Measurements from ENCODE around the gene LMTK2.

DNA sequence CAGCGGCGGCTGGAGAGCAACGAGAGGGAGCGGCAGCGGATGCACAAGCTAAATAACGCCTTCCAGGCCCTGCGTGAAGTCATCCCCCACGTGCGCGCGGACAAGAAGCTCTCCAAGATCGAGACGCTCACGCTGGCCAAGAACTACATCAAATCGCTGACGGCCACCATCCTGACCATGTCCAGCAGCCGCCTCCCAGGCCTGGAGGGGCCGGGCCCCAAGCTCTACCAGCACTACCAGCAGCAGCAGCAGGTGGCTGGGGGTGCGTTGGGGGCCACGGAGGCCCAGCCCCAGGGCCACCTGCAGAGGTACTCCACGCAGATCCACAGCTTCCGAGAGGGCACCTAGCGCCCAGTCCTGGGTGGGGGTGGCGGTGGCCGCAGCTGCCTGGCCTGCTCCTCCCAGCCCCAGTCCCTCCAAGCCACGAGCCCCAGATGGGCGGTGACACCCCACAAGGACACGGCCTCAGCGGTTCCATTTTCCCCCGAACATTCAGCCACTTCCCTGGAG is 105.9 kb downstream of the LMTK2 start:
- TF ChIP-seq RAD21 (conservative IDR thresholded peaks at IDR 0.05), result no peak
- TF ChIP-seq, protein P1, sequence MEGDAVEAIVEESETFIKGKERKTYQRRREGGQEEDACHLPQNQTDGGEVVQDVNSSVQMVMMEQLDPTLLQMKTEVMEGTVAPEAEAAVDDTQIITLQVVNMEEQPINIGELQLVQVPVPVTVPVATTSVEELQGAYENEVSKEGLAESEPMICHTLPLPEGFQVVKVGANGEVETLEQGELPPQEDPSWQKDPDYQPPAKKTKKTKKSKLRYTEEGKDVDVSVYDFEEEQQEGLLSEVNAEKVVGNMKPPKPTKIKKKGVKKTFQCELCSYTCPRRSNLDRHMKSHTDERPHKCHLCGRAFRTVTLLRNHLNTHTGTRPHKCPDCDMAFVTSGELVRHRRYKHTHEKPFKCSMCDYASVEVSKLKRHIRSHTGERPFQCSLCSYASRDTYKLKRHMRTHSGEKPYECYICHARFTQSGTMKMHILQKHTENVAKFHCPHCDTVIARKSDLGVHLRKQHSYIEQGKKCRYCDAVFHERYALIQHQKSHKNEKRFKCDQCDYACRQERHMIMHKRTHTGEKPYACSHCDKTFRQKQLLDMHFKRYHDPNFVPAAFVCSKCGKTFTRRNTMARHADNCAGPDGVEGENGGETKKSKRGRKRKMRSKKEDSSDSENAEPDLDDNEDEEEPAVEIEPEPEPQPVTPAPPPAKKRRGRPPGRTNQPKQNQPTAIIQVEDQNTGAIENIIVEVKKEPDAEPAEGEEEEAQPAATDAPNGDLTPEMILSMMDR (IDR thresholded peaks at IDR 0.05; ENCODE audit: poor library complexity, severe bottlenecking), result no peak
- TF ChIP-seq EP300 (conservative IDR thresholded peaks at IDR 0.05; ENCODE audit: poor library complexity, severe bottlenecking), result no peak
- TF ChIP-seq SMC3 (conservative IDR thresholded peaks at IDR 0.05; ENCODE audit: poor library complexity), result no peak
- no peak for TF ChIP-seq POLR2AphosphoS5 (IDR thresholded peaks at IDR 0.05)
- no peak for TF ChIP-seq REST (IDR thresholded peaks at IDR 0.05; ENCODE audit: borderline replicate concordance)
- no peak for TF ChIP-seq EZH2 (IDR thresholded peaks at IDR 0.05; ENCODE audit: borderline replicate concordance, insufficient read depth, low read length, poor library complexity, severe bottlenecking)
- TF ChIP-seq TAF1 (IDR thresholded peaks at IDR 0.05; ENCODE audit: low read depth), result no peak

All from neural cell (in vitro differentiated cells).